ENCODE results near the gene CCDC157.
"Not testable (repeated sequence)": the region's sequence is repeated elsewhere in the genome, so short reads cannot be mapped to it uniquely, and the experiment has no call there.

The CCDC157 gene

DNA sequence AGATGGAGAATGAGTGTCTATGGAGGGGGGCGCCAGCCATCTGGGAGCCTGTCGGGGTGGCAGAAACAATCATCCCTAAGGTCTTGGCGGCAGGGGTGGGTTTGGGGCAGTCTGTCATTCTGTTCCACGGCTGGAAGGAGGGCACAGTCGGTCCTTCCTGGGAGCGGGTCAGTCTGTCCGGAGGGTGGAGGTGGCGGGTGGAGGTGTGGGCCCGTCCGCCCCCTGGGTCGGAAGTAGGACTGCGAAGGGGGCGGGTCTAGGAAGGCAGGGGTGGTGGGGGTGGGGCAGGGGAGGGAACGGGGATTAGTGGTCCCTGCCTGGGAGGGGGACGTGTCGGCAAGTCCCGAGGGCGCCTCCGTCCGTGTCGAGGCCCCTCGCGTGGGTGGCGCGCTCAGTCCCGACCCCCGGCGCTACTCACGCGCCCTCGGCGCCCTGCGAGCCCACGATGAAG, 30.5 kb upstream of the CCDC157 start:
- DNase-seq: no peak

DNA sequence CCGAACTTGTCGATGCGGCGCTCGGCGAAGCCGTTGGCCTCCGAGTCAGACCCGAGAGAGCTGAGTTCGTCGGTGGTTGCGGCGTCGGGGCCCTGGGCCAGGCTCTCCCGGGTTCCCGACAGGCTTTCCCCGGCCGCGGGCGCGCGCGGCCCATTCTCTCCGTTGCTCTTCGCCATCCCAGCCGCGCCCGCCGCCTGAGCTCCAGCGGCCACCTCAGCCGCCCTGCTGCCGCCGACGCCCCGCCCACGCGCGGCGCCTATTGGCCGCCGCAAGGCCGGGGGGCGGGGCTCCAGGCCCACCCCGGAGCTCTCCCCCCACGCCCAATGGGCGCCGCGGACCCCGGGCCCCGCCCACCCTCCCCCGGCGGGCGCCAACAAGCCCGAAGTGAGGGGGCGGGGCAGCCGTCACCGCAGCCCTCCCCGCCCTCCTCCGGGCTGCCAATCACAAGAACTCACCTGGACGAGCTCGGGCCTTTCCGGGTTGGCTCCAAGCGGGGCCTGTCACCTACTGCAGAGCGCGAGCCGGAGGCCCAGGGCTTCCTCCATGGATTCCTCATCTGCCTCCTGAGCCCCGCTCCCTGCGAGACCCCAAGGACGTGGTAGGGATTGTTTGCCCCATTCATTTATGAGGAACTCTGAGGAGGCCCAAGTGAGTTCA, 30.0 kb upstream of the CCDC157 start, which contains the start of gene TBC1D10A:
TBC1D10A (minus strand) TSS at position 236 of the 657 bp plus-strand sequence; CDS start at position 176, 60 bp downstream.
- peak; percentile 74 to 90 for DNase-seq

DNA sequence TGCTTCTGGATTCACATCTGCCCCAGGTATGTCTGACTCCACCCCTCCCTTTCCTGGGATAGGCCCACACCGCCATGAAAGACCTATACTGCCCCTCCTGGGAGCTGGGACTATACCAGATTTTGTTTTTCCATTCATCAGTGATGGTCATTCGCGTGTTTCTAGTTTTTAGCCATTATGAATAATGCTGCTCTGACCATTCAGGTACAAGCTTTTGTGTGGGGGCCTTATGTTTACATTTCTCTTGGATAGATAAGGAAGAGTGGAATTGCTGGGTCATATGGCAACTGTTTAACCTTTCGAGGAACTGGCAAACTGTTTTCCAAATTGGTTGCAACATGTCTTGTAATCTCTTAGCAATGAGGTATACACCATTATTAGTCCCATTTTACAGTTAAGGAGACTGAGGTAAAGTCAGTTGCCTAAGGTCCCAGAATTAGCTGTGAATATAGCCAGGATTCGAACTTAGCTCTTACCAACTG, 28.9 kb upstream of the CCDC157 start:
- DNase-seq: no peak

DNA sequence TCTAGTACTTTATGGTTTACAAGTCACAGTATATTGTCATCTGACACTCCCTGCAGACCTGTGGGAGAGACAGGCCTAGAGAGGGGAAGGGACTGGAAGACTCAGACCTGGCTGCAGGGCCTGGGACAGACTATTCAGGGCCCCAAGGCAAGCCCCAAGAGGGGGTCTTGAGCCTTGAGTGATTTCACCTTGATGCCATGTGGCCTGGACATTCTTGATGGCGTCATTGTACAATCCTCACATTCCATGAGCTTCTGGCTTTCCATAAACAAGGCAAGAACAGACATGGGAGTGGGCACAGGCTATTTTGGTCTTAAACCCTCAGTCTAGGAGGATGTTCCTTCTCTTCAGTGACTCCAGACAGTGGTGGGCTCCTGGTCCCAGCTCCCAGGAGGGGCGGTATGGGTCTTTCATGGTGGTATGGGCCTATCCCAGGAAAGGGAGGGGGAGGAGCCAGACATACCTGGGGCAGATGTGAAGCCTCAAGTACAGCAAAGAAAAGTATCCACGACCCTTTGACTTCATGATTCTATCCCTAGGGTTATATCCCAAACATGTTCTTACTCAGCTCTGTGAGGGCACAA, 28.2 kb upstream of the CCDC157 start:
- no peak for DNase-seq

DNA sequence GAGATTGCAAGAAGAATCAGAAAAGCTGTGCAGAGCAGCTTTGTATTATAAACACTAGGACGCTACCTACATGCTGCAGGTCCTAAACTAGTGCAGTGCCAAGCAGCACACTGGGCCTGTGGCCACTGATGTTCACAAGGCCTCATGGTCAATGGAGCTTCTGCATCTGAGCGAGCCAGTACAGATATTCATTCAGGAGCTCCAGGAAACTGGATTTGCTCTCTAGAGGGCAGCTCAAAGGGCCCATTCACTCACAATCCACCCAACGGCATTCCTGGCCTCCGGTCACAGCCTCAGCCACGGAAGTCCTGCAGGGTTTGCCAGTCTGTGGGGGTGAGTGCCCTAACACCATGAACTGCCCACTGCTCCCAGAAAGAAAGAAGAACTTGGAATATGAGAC, 24.3 kb upstream of the CCDC157 start:
- no peak for DNase-seq

DNA sequence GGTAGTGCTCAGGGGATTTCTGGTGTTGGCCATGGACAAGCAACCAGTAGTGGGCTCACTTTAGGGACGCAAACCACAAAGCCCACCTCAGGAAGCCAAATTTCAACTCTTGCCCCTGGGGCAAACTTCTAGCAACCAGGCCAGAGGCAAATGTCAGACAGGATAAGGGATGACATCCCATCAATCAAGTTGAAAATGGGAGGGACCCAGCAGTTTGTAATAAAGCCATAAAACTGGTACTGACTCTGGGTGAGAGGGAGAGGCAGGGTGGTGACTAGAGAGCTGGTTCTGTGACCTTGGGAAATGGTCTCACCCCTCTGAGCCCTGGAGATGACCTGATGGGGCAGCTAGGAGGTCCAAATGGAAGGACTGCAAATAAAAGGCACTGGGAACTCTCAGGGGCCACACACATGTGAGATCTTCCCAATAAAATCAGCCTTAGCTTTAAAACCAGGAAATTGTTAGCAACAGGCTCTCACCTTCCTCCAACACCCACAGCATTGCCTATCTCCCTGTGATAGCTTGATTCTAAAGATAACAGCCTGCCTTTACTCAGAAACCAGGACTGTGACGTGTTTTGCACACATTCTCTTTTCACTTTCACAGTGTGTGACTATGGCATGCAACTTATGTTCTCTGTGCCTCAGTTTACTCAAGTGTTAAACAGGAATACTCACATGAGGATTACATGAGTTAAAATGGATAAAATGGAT, 23.7 kb upstream of the CCDC157 start:
- no peak for DNase-seq

DNA sequence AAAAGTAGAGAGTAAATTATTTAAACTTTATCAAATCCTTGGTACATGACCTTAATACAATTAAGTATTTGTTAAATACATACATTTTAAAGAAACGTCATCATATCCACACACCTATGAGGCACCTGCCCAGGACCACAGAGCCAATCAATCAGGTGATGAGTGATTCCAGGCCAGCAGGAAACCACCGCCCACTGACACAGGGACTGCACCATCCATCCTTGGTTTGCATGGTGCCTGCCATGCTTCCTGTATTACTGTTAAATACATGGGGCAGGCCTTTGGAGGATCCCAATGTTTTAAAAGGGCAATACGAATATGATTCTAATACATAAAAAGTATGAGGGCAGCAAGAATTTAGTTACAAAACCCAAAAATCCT, 23.1 kb upstream of the CCDC157 start:
- DNase-seq: no peak

DNA sequence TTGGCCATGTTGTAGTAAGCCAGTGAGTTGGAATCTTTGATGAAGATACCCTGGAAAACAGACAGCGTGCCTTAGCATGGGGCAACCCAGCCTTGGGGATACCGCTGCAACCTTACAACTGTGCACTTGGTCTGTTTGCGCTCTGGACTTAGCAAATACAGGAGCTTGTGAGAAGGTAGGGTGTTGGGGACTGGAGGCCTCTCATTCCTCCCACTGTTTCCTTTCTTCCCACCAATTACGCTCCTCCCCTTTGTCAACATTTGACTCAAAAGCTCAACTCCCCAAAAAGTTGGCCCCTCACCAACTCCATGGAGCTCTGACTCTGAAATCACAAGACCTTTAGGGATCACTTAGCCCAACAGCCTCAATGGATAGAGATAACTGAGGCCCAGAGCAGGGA, 22.2 kb upstream of the CCDC157 start:
- no peak for DNase-seq

DNA sequence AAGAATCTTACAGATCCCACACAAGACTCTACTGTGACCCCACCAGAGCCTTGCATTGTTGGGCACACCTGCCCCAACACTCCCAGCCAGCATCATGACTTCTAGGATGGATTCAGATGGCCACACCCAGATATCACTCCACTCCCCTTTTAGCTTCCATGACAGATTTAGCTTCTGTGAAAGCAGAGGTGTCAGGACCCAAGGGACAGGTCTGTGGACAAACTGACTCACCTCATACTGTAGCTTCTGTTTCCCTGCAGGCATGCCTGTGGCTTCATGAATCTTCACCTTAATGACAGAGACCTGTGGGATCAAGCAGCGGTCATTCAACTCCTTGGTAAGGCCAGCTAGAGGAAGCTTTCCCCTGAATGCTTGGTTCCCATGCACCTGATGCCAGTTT, 21.6 kb upstream of the CCDC157 start:
- no peak for DNase-seq

DNA sequence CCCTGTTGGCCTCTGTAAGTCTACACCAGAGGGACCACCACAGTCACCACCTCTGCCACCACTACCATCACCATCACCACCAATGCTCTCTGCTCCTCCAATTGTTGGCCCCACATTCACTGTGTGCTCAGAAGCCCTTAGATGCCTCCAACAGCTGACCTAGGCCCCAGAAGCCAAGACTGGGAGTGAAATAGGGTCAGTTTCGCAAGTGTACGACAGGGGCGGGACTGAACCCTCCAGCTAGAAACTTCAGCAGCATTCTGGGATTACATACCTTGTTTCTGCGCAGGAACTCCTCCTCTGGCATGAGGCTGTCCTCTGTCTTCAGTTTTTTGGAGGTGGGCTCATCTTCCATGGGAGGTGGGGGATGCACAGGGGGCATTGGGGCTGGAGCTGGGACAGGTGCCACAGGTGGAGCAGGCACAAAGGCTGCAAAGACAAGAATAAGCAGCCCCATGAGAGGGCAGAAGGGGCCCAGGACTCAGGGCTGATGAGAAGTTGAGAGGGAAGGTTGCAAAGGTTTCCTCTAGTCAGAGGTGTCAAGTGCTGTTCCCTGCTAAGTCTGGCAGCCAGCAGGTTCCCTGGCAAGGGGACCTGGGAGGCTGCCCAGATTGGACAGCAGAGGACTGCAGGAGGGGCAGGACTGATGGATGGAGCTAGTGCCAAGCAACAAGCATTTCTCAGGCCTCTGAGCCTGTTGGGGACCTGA, 19.9 kb upstream of the CCDC157 start:
- DNase-seq: no peak

DNA sequence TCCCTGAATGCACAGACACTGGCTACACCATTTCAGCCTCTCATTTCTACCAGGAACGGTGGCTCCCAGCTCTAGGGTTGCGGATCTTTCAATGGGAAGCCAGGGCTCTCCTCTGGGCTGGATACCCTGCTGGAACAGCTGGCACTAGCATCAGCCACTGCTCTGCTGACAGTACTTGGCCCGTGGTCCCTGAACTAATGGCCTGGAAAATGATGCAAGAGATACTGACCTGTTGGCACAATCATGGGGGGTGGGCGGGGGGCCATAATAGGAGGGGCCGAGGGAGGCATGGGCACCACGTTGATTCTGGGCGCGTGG, 19.4 kb upstream of the CCDC157 start:
- no peak for DNase-seq

DNA sequence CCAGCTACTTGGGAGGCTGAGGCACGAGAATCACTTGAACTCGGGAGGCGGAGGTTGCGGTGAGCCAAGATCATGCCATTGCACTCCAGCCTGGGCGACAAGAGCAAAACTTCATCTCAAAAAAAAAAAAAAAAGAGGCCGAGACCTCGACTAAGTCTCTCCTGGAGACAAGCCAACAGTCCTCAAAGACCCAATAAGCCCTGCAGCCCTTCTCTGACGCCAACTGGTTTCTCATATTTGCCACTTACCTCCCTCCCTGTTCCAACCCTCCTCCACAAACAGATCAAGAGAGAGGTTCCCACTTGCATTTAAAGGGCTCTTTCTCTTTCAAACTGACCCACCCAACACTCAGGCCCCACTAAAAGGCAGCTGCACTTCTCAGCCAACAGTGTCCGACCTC, 18.5 kb upstream of the CCDC157 start:
- DNase-seq: not testable (repeated sequence)

DNA sequence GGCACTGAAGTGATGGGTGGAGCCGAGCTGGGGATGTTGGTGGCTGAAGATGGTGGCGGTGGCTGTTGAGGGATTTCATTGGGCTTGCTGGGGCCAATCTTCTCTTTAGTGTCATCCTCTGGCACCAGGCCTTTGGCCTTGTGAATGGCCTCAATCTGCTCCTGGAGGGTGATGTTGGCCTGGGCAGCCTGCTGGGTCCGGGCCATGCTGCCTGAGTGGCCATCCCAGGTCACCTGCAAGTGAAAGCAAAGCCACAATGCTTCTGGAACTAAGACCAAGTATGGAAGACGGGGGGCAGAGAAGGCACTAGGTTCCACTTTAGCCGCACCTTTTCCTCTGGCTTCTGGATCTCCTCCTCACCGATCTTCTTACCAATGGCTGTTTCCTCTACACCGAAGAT, 18.0 kb upstream of the CCDC157 start:
- DNase-seq: no peak

DNA sequence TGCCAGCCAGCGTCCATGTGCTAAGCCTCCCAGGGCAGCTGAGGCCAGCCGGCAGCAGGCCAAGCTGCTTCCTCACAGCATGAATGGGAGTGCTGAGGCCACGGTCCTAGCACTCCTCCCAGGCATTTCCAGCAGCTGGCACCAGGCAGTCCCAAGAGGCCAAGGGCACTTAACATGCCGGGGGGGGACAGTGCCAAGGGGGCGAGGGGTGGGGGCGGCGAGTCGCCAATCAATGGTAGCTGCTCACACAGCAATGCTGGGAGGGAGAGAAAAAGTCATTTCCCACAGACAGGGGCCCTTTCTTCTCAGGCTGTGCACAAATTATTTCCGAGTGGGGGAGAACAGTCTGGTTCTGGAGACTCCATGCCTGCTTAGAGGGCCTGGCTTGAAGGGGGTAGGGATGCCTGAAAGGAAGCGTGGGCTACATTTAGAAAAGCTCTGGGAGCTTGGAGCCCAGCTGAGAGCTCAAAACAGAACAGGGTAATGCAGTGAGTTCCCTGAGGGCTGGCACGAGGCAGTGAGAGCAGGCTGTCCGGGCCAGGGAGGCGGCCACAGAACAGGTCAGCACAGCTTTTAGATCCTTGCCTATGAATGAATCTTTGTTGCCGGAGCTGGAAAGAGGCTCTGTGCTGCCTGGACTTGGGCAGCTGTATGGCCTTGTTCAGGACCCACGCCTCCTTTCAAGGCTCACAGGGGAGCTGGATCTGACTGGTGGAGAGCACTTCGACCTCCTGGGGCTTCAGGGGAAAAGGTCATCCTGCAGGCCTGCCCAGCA, 15.7 kb upstream of the CCDC157 start:
- DNase-seq: no peak

DNA sequence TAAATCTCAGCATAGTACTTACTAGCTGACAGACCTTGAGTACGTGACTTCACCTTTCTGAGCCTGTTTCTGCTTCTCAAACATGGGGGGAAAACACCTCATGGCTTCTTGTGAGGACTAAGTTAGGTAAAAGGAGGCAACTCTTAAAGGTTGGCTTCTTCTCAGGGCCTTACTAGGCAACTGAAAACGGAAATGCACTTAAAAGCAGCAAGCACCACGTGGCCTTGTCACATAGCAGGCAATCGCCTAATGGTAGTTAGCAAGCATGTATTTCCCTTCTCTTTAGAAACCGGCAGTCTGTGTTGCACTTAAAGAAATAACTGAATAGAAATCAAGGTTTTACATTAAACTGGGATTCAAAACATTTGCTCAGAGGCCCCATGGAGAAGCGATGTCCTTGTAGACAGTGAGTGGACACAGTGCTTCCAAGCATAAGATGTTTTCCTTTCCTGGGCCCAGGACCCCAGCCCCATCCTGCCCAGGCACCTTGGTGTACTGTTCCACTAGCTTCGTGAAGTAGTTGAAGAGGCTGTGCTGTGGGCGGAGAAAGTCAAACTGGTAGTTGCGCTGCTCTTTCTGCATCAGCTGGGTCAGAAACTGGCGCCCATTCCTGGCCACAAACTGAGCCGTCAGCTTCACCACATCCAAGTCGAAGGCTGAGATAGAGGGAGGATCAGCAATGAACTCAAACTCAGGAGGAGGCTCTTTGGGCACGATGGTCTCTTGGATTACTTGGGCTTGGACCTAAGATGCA, 12.2 kb upstream of the CCDC157 start:
- no peak for DNase-seq

DNA sequence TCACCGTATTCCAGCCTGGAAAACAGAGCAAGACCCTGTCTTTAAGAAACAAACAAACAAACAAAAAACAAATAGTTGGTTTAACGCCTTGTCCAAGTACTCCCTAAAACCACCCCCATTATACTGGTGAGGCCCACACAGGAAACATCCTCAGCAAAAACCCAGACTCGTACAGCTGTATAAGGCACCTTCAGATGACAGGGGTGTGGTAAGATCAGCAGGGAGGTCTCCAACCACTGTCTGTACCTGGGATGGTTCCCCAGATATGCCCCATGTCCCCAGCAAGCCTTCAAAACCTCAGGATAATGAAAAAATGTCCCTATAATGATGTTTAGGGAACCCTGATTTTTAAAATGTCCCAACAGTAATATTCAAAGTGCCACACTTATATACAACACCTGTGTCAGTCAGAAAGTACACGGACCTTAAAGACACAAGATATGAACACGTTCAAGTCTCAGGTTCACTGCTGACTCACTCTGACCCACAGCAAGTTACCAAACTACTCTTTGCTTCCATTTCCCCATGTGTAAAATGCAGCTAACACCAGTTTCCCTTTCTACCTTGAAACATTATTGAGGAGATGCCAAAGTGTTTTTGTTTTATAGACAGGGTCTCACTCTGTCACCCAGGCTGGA, 9.4 kb upstream of the CCDC157 start:
- DNase-seq: no peak

DNA sequence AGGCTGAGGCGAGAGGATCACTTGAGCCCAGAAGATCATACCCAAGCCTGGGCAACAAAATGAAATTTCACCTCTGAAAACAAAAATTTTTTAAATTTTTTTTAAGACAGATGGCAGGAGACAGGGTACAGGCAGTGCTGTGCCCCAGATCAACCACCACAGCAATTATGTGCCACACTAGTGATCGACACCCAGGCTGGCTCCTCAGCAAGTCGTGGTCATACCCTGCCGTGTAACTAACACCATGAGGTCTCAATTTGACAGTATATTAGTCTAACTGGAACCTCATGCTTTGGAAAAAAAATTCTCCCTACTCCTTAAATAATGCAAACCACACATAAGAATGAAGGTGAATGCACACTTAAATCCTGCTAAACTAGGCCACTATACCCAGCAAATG, 8.4 kb upstream of the CCDC157 start:
- DNase-seq: no peak

DNA sequence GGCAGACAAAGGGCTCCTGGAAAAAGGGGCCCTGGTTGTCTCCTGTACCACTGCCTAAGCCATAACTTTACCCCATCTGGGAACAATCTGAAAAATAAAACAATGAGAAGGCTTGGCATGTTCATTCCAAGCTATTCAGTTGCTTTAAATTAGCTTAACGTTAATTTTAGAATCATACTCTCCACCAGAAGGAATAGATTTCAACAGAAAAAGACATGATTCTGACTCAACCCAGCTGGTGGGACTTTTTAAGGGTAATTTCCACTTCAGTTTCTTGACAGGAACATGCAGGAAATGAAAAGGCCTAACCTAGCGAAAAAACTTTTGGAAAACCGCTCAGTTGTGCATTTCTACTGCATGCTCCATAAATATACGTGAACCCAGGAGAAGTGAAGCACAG, 8.0 kb upstream of the CCDC157 start:
- DNase-seq: no peak

DNA sequence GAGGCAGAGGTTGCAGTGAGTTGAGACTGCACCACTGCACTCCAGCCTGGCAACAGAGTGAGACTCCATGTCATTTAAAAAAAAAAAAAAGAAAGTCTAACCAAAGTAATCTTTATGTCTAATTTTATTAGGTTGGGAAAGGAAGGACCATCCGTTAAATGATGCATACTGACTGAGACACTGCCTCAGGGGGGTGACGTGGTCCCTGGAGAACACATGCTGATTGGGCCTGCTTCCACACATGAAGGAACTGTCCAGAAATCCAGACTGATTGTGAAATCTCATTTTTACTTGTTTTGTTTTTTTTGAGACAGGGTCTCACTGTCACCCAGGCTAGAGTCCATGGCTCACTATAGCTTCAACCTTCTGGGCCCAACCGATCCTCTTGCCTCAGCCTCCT, 5.6 kb upstream of the CCDC157 start:
- DNase-seq: no peak

DNA sequence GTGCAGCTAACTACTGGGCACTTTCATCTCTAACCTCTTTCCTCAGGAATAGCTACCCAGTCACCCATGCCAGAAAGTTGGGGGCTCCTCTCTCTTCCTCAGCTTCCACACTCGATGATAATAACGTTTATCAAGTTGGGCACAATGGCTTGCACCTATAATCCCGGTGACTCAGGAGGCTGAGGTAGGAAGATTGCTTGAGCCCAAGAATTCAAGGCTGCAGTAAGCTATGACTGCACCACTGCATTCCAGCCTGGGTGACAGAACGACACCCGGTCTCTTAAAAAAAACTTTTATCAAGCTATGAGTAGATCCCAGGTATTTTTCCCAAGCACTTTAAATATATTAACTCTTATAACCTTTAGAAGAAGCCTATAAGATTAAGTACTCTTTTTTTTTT, 2.2 kb upstream of the CCDC157 start:
- no peak for DNase-seq

DNA sequence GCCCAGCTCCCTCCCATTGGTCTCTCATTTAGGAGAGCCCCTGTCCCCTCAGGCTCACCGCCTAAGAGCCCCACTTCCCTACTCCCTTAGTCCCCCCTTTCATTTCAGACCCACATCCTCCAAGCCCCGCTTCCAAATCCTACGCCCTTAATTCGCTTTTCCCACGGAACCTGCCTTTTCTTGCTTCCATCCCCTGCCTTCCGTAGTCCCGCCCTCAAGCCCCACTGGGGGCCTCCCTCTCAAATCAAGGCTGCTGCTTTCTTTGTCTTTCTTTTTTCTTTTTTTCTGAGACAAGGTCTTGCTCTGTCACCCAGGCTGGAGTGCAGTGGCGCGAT, 396 bp downstream of the CCDC157 start:
- DNase-seq: no peak

Data from NCI-H187 (cell line).